NCI-H82 treated with DMSO at 0.1 percent for 48 hours (cell line): ENCODE data around the gene POLA1.

Experiments
- DNase-seq: peaks from one replicate; lab custom pipeline; 2025; ENCODE audit not compliant: unreplicated experiment; lab: John Stamatoyannopoulos, UW

The POLA1 gene

GRCh38 chrX:24682739-24683432 is 10.8 kb upstream of the POLA1 start:
- no peak for DNase-seq

- no peak for DNase-seq
Observed at GRCh38 chrX:24684048-24684447, 9.7 kb upstream of the POLA1 start.

GRCh38 chrX:24692305-24692704 is 1.4 kb upstream of the POLA1 start:
- DNase-seq, result peak; percentile 41

GRCh38 chrX:24694825-24695224 is 1.1 kb downstream of the POLA1 start:
- no peak for DNase-seq

GRCh38 chrX:24696294-24696693 is 2.6 kb downstream of the POLA1 start:
- no peak for DNase-seq

GRCh38 chrX:24702362-24703184 is 8.9 kb downstream of the POLA1 start:
- no peak for DNase-seq

- DNase-seq, result no peak
Observed at GRCh38 chrX:24703185-24703494, 9.4 kb downstream of the POLA1 start.

- DNase-seq, result no peak
Observed at GRCh38 chrX:24718771-24719170, 25.1 kb downstream of the POLA1 start.

- DNase-seq, result no peak
Observed at GRCh38 chrX:24720036-24720435, 26.3 kb downstream of the POLA1 start.

- no peak for DNase-seq
Observed at GRCh38 chrX:24728530-24728929, 34.8 kb downstream of the POLA1 start.

GRCh38 chrX:24732766-24733500 is 39.2 kb downstream of the POLA1 start:
- no peak for DNase-seq

GRCh38 chrX:24741330-24741729 is 47.6 kb downstream of the POLA1 start:
- DNase-seq, result no peak

- DNase-seq, result no peak
Observed at GRCh38 chrX:24748196-24748595, 54.5 kb downstream of the POLA1 start.

GRCh38 chrX:24759786-24760185 is 66.1 kb downstream of the POLA1 start:
- no peak for DNase-seq

- peak; percentile 64 for DNase-seq
Observed at GRCh38 chrX:24760363-24761000, 66.8 kb downstream of the POLA1 start.

- DNase-seq, result no peak
Observed at GRCh38 chrX:24761306-24761705, 67.6 kb downstream of the POLA1 start.

GRCh38 chrX:24763989-24764388 is 70.3 kb downstream of the POLA1 start:
- no peak for DNase-seq

- DNase-seq, result no peak
Observed at GRCh38 chrX:24767557-24767956, 73.8 kb downstream of the POLA1 start.

GRCh38 chrX:24768556-24768955 is 74.8 kb downstream of the POLA1 start:
- no peak for DNase-seq

- DNase-seq, result no peak
Observed at GRCh38 chrX:24774650-24775049, 80.9 kb downstream of the POLA1 start.

GRCh38 chrX:24775891-24776290 is 82.2 kb downstream of the POLA1 start:
- DNase-seq, result no peak
